Activated T-cell treated with anti-CD3 and anti-CD28 coated beads for 4 hours (primary cell): ENCODE data around the gene ZC3H12A.

ENCODE experiments used
- DNase-seq: peaks from one replicate; pipeline ENCODE4 v3.0.0-alpha.2; 2020

The ZC3H12A gene

DNA sequence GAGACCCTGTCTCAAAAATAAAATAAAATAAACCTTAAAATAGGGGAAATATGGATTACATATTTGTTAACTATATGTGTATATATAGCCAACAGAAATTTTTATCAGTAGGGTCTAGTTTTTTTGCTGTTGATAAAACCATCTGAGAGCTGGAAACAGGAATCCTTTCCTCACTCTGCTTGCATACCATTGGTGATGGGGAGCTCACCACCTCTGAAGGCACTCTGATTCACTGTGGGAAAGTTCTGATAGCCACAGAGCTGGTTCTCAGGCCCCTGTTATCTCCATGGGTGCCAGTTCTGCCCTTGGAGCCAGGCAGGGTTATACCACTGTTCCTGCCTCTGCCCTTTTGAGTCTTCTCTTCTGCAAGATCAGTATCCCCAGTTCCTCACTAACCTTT is 17.8 kb upstream of the ZC3H12A start:
- DNase-seq: no peak

DNA sequence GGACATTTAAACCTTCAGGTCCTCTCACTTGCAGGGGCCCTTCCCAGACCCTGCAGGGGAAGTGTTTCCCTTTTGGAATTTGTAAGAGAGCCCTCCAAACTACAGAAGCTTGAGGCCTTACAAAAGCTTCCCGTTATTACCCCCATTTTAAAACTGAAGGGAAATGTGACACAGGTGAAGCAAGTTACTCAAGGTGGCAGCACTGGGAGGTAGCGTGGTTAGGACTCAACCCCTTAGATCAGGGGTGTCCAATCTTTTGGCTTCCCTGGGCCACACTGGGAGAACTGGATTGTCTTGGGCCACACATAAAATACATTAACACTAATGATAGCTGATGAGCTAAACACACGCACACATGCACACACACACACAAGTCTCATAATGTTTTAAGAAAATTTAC is 15.8 kb upstream of the ZC3H12A start:
- DNase-seq: no peak

DNA sequence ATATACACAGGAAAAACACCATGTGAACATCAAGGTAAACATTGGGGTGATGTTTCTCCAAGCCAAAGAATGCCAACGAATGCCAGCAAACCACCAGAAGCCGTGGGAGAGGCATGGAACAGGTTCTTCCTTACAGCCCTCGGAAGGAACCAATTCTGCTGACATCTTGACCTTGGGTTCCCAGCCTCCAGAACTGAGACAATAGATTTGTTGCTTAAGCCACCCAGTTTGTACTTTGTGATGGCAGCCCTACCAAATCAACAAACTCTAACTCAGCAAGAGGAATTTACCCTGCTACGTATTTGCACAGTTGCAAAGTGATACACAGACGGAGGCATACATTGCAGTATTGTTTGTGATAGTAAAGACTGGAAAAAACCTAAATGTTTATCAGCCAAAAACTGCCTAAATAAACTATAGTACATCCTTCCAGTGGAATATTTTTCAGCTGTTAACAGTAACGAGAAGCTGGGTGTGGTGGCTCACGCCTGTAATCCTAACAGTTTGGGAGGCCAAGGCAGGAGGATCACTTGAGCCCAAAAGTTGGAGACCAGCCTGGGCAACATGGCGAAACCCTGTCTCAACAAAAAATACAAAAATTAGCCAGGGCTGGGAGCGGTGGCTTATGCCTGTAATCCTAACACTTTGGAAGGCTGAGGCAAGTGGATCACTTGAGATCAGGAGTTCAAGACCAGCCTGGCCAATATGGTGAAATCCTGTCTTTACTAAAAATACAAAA is 12.5 kb upstream of the ZC3H12A start:
- no peak for DNase-seq

DNA sequence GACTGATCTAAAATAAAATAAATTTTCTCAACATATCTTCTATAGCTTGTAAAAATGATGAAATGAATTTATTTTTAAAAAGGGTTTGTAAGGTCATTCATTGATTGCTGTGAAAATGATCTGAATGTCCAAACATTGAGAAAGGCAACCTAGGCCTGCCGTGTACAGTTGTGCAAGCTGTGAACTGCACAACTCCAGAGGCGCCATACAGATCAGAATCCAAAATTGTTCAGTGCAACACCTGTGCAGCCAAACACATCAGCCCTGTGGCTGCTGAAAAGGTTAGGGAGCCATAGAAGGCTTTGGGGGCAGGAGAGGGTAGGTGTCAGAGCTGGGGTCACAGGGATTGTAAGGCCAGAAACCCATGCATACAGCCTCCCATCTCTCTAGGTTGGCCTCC is 9.9 kb upstream of the ZC3H12A start:
- no peak for DNase-seq

DNA sequence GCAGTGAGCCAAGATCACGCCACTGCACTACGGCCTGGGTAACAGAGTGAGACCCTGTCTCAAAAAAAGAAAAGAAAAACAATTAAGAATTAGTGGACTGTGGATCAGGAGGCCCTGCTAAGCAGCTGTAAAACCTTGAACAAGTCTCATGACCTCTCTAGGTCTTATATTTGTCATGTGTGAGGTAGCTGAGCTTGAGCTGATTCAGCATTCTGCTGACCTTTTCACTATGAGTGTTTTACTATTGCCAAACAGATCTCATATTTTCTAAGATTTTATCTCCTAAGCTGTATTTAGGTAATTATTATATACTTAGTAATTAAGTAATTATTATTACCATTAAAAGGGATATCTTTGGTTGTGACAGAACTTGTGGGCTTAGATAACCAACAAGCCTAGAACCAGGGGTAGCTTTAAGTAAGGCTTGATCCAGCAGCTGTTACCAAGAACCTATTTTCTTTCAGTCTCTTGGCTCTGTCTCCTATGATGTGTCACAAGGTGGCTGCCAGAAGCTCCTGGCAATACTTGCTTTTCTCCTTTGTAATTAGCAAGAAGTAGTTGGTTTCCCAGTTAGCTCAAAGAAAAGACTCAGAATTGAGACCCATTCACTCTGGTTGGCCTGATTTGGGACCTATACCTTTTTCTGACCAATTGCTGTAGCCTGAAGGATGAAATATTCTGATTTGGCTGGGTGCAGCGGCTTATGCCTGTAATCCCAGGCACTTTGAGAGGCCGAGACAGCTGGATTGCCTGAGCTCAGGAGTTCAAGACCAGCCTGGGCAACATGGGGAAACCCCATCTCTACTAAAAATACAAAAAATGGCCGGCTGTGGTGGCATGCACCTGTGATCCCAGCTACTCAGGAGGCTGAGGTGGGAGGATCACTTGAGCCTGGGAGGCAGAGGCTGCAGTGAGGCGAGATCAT is 8.5 kb upstream of the ZC3H12A start:
- no peak for DNase-seq

DNA sequence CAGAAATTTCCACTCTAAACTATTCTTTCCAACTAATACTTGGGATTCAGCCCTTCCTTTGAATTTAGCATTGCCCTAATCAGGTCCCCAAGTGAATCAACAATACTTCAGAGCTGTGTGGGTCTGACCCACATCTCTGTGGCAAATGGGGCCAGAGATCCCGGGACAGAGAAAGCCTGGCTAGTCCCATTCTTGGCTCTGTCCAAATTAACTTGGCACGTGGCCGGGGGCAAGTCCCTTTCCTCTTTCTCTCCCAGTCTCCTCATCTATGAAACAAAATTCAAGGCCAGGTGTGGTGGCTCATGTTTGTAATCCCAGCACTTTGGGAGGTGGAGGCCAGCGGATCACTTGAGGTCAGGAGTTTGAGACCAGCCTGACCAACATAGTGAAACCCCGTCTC is 6.3 kb upstream of the ZC3H12A start:
- DNase-seq: no peak

DNA sequence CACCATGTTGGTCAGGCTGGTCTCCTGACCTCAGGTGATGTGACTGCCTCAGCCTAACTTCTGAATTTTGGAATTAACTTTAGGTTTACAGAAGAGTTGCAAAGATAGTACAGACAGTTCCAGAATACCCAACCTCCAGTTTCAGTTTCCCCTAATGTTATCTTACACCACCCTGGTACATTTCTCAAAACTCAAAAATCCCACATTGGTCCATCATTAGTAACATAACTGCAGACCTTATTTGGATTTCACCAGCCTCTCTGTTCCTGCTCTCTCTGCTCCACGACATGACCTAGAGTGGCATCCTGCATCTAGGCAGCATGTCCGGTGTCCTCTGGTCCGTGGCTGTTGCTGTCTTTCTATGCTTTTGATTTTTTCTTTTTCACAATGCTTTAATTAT is 5.0 kb upstream of the ZC3H12A start:
- DNase-seq: no peak

DNA sequence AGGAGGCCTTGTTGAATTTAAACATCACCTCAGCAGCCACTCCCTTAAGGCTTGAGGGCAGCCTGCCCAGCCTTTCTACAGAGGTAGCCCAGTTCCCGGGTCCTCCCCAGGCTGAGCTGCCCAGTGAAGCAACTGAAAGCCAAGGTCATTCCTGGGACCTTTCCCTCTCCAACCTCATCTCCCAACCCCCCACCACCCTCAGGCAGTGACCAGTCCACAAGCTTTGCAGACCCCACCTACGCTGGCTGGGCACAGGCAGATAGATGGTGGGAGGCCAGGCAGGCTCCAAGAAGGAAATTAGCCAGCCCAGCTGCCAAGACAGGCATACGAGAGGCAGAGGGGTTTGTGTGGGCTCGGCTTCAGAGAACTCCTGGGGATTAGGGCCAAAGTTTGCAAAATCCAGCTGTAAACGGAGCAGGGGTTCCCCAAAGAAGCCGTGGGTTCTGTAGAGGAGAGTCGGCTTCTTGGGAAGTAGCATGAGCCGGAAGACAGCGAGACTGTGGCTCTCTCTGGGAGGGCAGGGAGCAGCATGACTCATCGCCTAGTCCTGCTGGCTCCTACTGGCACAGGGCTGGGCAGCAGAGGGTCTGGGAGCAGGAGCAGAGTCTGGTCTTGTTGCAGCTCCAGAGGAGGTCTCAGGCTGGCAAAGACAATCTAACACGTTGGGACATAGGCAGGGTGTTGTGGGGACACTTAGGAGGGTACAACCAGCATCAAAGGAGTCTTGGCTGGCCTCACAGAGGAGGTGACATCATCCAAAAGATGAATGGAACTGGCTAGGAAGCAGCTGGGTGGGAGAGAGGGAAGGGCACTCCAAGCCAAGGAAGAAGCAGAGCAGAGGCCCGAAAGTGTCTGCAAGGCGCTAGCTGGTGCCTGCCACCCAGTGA is 2.8 kb upstream of the ZC3H12A start:
- DNase-seq: no peak

DNA sequence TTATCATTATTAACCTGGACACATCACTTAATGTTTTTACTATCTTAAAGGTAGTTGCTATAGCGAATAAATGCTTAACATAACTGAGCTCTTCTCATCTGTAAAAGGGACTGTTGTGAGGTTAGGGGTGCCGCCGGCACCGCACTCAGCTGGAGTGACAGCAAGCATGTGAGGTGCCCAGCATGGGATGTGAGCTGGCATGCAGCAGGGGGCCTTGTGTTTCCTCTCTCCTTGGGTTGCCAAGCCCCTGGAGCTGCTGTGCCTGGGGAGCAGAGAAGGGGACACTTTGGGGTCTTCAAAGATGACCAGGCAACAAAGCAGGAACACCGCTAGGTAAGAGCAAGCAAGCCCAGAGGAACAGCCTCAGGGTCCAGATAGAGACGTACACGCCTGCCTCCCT is 2.1 kb upstream of the ZC3H12A start:
- DNase-seq: no peak

DNA sequence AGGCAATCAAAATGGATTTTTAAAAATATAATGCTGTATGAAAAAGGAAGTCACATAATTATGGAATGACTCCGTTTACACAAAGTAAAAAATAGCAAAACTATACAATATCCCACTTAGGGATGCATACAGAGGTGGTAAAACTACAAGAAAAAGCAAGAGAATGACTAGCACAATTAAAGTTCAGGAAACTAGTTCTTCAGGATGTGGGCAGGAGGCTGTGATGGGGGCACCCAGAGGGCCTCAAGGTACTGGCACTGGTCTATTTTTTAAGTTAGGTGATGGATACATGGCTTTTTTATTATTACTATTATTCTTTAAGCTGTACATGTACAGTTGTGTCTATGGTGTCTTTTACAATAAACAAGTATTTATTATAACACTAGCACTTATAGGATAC is 1.4 kb upstream of the ZC3H12A start:
- DNase-seq: no peak

DNA sequence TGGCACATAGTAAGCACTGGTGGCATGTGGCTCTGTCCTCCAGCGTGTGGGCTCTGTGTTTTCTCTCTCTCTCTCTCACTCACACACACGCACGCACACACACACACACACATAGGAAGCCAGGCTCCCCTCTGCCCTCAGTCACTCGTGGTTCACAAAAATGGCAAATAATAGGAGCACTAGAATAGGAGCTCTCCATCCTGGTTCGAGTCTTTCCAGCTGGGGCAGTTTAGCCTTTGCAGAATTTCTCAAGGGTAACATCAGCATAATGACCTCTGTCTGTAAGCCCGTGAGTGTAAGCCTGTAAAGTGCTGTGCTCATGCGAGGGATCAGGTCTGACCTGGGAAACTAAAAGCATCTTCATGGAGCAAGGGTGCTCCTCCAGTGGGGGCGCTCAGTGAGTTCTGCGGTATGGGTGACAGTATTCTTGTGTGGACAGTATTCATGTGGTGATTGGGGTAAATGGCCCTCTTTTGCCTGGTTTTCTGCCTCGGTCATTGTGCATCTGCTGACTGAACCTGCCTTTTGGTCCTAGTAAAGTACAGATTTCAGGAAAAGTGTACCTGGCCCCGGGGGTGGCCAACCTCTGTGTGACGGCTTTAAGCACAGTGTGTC is 842 bp upstream of the ZC3H12A start:
- DNase-seq: no peak

DNA sequence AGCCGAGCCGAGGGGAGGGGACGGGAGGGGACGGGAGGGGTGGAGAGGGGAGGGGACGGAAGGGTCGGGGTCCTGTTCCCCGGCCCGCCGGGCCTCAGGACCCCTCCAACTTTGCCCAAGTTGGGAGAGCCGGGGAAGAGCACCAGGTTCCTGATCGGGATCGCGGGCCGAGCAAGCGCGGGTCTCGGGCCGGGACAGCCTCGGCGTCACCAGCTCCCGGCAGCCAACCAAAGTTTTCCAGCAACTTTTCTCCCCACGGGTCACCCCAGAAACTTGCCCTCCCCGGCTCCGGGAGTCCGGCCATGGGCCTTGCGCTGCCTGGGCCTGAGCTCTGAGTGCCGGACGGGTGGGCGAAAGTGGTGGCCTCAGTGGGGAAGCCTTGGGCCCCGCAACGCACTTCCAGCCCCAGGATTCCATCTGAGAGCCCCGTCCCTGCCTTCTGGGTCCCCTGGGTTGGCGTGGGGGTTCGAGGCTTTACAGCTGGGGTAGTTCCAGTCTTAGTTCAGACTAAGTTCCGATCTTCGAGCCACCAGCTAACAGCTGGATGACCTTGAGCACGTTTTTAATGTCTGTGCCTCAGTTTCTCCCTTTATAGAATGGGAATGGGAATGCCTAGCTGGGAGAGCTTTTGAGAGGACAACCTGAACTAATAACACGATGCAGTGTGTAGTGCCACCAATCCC is 458 bp downstream of the ZC3H12A start:
- DNase-seq: no peak

DNA sequence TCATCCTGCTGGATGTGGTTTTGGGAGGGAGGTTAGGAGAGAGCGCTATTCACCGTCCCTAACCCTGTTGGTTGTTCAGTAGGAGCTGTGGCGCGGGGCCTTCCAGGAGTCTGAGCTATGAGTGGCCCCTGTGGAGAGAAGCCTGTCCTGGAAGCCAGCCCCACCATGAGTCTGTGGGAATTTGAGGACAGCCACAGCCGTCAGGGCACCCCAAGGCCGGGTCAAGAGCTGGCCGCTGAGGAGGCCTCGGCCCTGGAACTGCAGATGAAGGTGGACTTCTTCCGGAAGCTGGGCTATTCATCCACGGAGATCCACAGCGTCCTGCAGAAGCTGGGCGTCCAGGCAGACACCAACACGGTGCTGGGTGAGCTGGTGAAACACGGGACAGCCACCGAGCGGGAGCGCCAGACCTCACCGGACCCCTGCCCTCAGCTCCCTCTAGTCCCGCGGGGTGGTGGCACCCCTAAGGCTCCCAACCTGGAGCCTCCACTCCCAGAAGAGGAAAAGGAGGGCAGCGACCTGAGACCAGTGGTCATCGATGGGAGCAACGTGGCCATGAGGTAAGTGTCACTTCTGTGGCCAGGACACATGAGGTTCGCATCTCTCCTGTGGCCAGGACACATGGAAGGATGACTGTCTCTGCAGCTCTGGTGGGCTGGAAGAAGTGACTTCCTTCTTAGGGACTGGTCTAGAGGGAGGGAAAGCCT is 1.2 kb downstream of the ZC3H12A start:
- no peak for DNase-seq

DNA sequence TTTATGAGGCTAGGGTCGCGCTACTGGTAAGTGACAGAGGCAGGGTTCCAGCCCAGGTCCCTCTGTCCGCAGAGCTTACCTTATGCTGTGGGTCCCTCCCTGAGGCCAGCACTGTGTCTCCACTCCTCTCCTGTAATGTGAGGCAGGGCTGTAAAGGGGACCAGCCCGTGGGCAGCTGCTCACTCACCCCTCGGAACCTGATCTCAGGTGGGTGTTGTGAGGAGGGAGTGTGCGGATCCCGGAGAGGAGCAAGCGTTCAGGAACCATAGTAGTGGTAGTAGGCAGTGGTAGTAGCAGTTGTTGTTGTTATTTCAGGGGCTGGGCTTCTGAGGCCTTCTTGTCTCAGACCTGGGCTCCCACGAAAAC is 1.7 kb downstream of the ZC3H12A start:
- DNase-seq: no peak

DNA sequence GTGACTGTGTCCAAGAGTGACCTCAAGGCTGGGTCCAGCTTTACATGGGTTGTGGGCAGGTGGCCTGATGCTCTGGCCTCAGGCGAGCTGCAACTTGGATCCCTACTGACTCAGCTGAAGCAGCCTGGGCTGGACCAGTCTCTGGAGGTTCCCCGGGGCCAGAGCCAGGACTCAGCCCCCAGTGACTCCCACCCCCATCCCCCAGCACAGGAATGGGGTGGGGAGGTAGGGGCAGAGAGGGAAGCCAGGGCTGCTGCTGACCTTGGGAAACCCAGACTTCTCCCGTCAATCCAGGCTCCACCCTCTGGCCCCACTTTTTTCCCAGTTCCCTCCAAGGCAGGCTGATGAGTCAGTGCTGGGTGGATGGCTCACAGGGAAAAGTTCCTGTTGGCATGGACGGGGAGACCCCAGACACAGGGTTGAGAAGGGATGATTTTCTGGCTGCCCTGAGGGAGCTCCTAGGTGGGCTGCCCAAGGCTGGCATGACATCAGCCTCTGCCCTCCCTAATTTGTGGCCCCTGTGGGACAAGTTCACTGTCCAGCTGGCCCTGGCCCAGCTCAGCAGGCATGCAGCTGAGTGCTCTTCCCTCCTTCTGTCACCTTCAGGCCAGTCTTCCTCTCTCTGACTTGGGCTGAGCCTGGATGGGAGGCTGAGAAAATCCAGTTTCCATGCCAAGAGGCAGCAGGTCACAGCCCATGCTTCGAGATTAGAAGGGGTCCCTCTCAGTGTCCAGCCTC is 2.2 kb downstream of the ZC3H12A start:
- no peak for DNase-seq

DNA sequence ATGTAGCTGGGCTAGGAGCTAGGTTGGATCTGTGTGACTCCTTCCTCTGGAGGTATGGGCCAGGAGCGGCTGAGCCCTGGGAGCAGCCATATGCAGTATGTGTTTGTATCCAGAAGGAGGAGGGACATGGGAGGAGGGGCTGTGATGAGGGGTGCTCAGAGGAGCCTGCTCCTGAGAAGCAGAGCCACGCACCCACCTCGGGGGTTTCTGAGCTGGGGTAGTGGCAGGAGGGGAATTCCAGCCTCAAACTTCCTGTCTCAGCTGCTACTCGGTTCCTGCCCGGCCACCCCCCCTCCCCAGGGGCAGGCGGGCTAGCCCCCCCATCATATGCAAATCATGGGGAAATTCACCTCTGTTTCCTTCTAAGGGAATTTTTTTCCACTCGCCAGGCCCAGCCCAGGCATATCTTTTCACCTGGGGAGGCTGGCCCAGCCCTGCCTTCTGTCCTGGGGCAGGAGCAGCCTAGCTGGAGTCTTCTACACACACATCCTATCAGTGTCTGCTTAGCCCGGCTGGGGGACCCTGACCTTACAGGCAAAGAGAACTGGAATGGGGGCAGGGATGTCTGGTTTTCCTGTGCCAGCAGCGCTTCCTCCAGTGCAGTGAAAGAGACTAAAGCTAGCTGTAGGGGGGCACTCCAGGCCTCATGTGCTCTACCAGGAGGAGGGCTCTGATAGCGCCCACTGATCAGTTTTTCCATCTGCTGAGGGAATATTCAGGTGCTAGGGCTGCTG is 3.0 kb downstream of the ZC3H12A start:
- DNase-seq: peak; percentile 84

DNA sequence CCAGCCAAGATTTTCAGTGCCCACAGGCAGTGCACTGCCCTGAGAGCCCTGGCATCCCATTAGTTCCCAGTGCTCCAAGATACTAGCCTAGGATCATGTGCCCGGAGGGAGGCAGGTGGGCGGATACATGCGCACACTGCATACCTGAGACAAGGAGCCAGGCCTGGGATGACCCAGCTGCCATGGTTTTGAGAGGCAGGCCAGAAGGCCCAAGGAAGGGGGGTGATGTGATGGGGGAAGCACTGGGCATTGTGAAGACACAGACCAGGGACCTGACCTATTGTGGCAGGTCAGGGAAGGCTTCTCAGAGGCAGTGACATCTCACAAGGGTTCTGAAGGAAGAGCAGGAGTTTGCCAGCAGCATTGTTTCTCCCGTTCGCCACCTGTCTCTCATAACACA is 3.6 kb downstream of the ZC3H12A start:
- no peak for DNase-seq

DNA sequence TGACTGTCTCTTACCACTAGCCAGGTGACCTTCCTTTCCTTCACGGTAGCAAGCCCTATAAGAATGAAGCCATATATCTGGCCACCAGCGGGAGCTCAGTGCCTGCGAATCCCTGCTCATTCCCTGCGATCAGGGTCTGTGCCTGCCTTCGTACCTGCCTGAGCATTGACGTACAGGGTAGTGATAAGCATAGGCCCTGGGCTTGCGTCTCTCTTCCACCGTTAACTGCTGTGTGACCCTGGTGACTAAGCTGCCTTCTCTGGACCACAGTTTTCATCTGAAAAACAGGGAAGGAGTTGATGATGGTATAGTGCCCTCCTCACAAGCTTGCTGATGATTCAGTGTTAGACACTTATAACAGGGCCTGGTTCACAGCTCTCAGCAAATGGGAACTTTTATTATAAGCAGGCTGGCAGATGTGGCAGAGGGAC is 4.1 kb downstream of the ZC3H12A start:
- DNase-seq: no peak

DNA sequence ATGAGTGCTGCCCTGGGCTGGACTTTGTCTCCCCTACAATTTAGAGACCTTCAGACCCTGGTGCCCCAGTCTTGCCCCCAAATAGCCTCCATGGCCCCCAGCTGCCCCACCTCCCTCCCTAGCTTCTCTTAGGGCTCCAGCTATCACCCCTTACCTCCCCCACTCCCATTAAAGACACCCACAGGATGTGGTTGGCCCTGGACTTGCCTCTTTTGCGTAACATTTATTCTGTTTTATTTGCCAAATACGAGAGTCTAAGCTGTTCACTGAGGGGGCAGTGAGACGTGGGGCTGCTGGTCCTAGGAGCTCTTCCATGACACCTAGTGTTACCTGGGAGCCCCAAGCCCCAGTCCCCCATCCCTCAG is 4.5 kb downstream of the ZC3H12A start:
- no peak for DNase-seq
